Hepatocyte (in vitro differentiated cells): ENCODE data around the gene FUT1. TPM values are rescaled to one million over a fixed set of nuclear protein-coding genes. Genes with fewer than 3 reads are reported as not detected.

ENCODE experiments used
- DNase-seq: peaks from one replicate; pipeline ENCODE4 v3.0.0-alpha.2; 2016; ENCODE audit warnings: low spot score
- H2AFZ ChIP-seq: fragments of 200-600 bp; sonication (generic); 2 replicates; pipeline ENCODE4 v1.6.0; 2016; ENCODE audit warnings: antibody characterized with exemption, mild to moderate bottlenecking
- H3K27ac ChIP-seq: fragments of 200-600 bp; sonication (generic); 2 replicates; pipeline ENCODE4 v1.5.1; 2016; ENCODE audit warnings: mild to moderate bottlenecking
- H3K27me3 ChIP-seq: fragments of 200-600 bp; sonication (generic); 2 replicates; pipeline ENCODE4 v1.6.1; 2016
- H3K36me3 ChIP-seq: fragments of 200-600 bp; sonication (generic); replicated peaks from 2 replicates; pipeline ENCODE4 v1.5.1; 2016; ENCODE audit warnings: low read depth; ENCODE audit not compliant: insufficient read depth
- H3K4me1 ChIP-seq: fragments of 200-600 bp; sonication (generic); 2 replicates; pipeline ENCODE4 v1.5.1; 2016; ENCODE audit warnings: mild to moderate bottlenecking, moderate library complexity; ENCODE audit not compliant: insufficient read depth
- H3K4me2 ChIP-seq: fragments of 200-600 bp; sonication (generic); 2 replicates; pipeline ENCODE4 v1.6.0; 2016
- H3K4me3 ChIP-seq: fragments of 200-600 bp; sonication (generic); 2 replicates; pipeline ENCODE4 v1.5.1; 2016; ENCODE audit warnings: mild to moderate bottlenecking
- H3K79me2 ChIP-seq: fragments of 200-600 bp; sonication (generic); 2 replicates; pipeline ENCODE4 v1.6.0; 2017; ENCODE audit warnings: mild to moderate bottlenecking
- H3K9me2 ChIP-seq: fragments of 200-600 bp; sonication (generic); replicated peaks from 2 replicates; pipeline ENCODE4 v1.6.0; 2017; ENCODE audit warnings: mild to moderate bottlenecking; ENCODE audit not compliant: insufficient read depth
- H3K9me3 ChIP-seq: fragments of 200-600 bp; sonication (generic); 2 replicates; pipeline ENCODE4 v1.5.1; 2016; ENCODE audit warnings: low read depth, mild to moderate bottlenecking
- H4K20me1 ChIP-seq: fragments of 200-600 bp; sonication (generic); 2 replicates; pipeline ENCODE4 v1.6.0; 2016; ENCODE audit warnings: mild to moderate bottlenecking; ENCODE audit not compliant: insufficient read depth, poor library complexity, severe bottlenecking
- EZH2 ChIP-seq: fragments of 200-600 bp; sonication (generic); IDR thresholded peaks from 2 replicates; pipeline ENCODE4 v1.6.1; 2016; ENCODE audit warnings: antibody characterized with exemption, mild to moderate bottlenecking, borderline replicate concordance
- EZH2phosphoT487 ChIP-seq: fragments of 200-600 bp; sonication (generic); IDR thresholded peaks from one replicate; pipeline ENCODE4 v1.6.1; 2018; ENCODE audit warnings: antibody characterized with exemption, mild to moderate bottlenecking, low read depth, moderate library complexity; ENCODE audit not compliant: unreplicated experiment, severe bottlenecking
- WGBS: methylation state at CpG from one replicate; pipeline ENCODE4 v1.1.6; 2016; ENCODE audit warnings: low lambda C conversion rate; ENCODE audit errors: missing lambda C conversion rate; 5-methylcytosine and 5-hydroxymethylcytosine counted together
- polyA plus RNA-seq: library from polyadenylated mRNA; unstranded; fragments of >200 nt; fragmentation: Nextera tagmentation; extraction: Ambion mirVana; gene quantifications from 2 replicates; pipeline ENCODE4 v1.2.1, GENCODE V29; 2016
- total RNA-seq: library from RNA; depleted of rRNA; stranded (reverse); fragments of >200 nt; gene quantifications from 2 replicates; pipeline ENCODE4 v1.2.3, GENCODE V29; 2014
- TF ChIP-seq, protein P1 (sequence below): fragments of 200-600 bp; sonication (generic); IDR thresholded peaks from 2 replicates; pipeline ENCODE4 v1.5.1; 2016; ENCODE audit warnings: antibody characterized with exemption, mild to moderate bottlenecking; ENCODE audit not compliant: poor library complexity

The FUT1 gene
- total and polyA plus RNA-seq, 2 experiments from 2014 or later, result 2.4 to 4.3 TPM

DNA sequence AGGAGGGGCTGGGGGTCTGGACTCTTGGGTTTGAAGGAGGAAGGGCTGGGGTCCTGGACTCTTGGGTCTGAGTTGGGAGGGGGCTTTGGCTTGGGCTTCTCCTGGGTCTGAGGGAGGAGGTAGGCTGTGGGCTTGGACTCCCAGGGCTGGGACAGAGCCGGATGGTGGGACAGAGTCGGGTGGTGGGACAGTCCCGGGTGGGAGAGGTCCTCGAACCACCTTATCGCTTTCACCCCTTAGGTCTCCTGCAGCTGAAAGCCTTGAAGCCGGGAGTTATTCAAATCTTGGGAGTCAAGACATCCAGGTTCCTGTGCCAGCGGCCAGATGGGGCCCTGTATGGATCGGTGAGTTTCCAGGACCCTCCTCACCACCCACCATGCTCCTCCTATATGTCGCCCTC lies 4.2 kb upstream of the FUT1 start:
- Histone ChIP-seq H2AFZ (no peak overlapping the region), H4K20me1 (no peaks in the 10 kb centered on the region), H3K27me3 (peaks cover 18% of the 10 kb centered on the region), H3K9me3 (no peaks in the 10 kb centered on the region), H3K27ac (no peak overlapping the region), H3K4me1 (peaks cover 7% of the 10 kb centered on the region), H3K9me2 (no peaks in the 10 kb centered on the region), H3K36me3 (no peaks in the 10 kb centered on the region), H3K4me3 (no peak overlapping the region), H3K79me2 (no peaks in the 10 kb centered on the region), H3K4me2 (no peak overlapping the region)
- no peak for DNase-seq
- TF ChIP-seq EZH2phosphoT487, result no peak
- no peak for TF ChIP-seq EZH2
- TF ChIP-seq, protein P1, sequence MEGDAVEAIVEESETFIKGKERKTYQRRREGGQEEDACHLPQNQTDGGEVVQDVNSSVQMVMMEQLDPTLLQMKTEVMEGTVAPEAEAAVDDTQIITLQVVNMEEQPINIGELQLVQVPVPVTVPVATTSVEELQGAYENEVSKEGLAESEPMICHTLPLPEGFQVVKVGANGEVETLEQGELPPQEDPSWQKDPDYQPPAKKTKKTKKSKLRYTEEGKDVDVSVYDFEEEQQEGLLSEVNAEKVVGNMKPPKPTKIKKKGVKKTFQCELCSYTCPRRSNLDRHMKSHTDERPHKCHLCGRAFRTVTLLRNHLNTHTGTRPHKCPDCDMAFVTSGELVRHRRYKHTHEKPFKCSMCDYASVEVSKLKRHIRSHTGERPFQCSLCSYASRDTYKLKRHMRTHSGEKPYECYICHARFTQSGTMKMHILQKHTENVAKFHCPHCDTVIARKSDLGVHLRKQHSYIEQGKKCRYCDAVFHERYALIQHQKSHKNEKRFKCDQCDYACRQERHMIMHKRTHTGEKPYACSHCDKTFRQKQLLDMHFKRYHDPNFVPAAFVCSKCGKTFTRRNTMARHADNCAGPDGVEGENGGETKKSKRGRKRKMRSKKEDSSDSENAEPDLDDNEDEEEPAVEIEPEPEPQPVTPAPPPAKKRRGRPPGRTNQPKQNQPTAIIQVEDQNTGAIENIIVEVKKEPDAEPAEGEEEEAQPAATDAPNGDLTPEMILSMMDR, result no peak
- WGBS, result 93% methylated on average over 9 of the region's 9 CpGs

DNA sequence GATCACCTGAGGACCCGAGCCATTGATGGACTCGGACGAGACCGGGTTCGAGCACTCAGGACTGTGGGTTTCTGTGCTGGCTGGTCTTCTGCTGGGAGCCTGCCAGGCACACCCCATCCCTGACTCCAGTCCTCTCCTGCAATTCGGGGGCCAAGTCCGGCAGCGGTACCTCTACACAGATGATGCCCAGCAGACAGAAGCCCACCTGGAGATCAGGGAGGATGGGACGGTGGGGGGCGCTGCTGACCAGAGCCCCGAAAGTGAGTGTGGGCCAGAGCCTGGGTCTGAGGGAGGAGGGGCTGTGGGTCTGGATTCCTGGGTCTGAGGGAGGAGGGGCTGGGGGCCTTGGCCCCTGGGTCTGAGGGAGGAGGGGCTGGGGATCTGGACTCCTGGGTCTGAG lies 3.8 kb upstream of the FUT1 start:
- 93% methylated on average over 11 of the region's 11 CpGs for WGBS
- H3K4me1 ChIP-seq, result peaks cover 7% of the 10 kb centered on the region
- TF ChIP-seq, protein P1, result no peak
- TF ChIP-seq EZH2 (no peak), EZH2phosphoT487 (no peak)
- H3K4me3 ChIP-seq, result no peak overlapping the region
- peaks cover 18% of the 10 kb centered on the region for H3K27me3 ChIP-seq
- no peak overlapping the region for H3K4me2 ChIP-seq
- no peaks in the 10 kb centered on the region for H3K9me2 ChIP-seq
- no peak overlapping the region for H2AFZ ChIP-seq
- no peaks in the 10 kb centered on the region for H3K36me3 ChIP-seq
- DNase-seq, result no peak
- H3K79me2 ChIP-seq, result no peaks in the 10 kb centered on the region
- H4K20me1 ChIP-seq, result no peaks in the 10 kb centered on the region
- no peak overlapping the region for H3K27ac ChIP-seq
- H3K9me3 ChIP-seq, result no peaks in the 10 kb centered on the region

DNA sequence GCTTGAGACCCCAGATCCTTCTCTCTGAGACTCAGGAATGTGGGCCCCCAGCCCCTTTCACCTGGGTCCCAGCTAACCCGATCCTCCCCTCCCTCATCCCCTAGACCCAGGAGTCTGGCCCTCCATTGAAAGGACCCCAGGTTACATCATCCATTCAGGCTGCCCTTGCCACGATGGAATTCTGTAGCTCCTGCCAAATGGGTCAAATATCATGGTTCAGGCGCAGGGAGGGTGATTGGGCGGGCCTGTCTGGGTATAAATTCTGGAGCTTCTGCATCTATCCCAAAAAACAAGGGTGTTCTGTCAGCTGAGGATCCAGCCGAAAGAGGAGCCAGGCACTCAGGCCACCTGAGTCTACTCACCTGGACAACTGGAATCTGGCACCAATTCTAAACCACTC lies 3.3 kb upstream of the FUT1 start:
- no peaks in the 10 kb centered on the region for H3K36me3 ChIP-seq
- 89% methylated on average over 5 of the region's 5 CpGs for WGBS

More for the DNA sequence above, 3.3 kb upstream of the FUT1 start:
- DNase-seq, result no peak
- no peaks in the 10 kb centered on the region for H3K79me2 ChIP-seq
- H3K4me1 ChIP-seq, result peaks cover 7% of the 10 kb centered on the region
- no peaks in the 10 kb centered on the region for H3K9me3 ChIP-seq
- H3K27me3 ChIP-seq, result peaks cover 14% of the 10 kb centered on the region
- no peak overlapping the region for H3K27ac ChIP-seq
- TF ChIP-seq, protein P1, result no peak
- TF ChIP-seq EZH2 (no peak), EZH2phosphoT487 (no peak)
- no peak overlapping the region for H3K4me3 ChIP-seq
- no peak overlapping the region for H3K4me2 ChIP-seq
- H2AFZ ChIP-seq, result no peak overlapping the region
- no peaks in the 10 kb centered on the region for H3K9me2 ChIP-seq
- no peaks in the 10 kb centered on the region for H4K20me1 ChIP-seq
